Amygdala (tissue), 56 donors: Measurements from ENCODE around the gene ATP6V1F.

Source experiments
- DNase-seq, 56 donors: peaks; one replicate each; lab custom pipeline; 2025; lab: John Stamatoyannopoulos, UW

ATP6V1F gene

GRCh38 chr7:128867241-128867640 is 4.6 kb downstream of the ATP6V1F start:
- DNase-seq = no peak

DNA sequence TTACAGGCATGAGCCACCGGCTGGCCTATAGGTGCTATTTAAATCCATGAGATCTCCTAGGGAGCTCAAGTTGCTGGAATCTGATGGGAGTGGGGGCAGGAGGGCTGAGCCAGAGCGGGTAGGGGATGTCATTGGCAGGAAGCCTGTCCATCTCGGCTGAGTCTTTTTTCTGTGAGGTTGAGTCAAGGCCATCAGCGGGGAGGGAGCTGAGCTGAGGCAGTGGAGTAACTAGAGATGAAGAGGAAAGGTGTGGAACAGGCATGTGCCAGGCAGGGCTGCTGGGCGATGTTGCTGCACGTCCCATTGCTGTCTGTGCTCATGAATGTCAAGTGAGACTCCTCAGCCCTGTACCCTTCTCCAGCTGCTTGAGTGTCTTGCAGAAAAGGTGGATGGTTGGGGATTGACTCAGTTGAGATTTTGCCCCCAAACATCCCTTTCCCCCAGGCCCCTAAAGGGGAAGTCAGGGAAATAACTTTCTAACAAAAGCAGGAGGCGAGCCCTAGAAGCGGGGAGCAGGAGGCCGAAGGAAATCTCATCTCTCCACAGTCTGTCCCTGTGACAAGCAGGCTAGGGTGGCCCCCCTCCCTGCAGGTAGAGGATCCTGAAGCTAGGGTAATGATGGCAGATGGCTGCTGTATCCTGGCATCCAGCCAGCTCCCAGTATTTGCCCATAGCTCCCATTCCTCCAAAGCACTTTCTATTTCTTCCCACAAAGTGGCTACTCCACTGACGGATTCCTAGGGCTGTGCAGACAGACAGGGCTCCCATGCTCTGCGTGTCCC is 5.4 kb downstream of the ATP6V1F start:
- peak in 4 of 56 donors; percentile 6 to 29 (median 10) for DNase-seq

DNA sequence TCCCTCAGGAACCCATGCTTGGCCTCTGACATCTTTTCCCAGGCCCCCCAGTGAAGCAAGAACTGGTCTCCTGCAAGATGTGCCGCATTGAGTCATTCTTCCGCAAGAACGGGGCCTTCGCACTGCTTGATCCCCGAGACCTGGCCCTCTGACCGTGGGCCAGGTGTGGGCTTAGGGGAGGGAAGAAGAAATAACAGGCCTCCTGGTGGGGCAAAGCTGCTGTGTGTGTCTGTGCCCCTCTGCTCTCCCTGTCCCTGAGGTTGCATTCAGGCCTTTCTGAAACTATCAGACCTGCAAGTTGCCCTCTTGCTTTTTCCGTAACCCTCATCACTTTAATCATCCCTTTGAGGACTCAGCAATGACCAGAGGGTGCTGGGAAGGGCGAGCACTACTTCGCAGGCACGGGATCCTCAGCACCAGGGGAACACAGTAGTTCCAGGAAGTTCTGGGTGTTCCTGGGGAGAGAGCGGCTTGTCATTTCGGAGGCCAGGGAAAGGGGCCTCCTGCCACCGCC is 6.0 kb downstream of the ATP6V1F start:
- DNase-seq = no peak

DNA sequence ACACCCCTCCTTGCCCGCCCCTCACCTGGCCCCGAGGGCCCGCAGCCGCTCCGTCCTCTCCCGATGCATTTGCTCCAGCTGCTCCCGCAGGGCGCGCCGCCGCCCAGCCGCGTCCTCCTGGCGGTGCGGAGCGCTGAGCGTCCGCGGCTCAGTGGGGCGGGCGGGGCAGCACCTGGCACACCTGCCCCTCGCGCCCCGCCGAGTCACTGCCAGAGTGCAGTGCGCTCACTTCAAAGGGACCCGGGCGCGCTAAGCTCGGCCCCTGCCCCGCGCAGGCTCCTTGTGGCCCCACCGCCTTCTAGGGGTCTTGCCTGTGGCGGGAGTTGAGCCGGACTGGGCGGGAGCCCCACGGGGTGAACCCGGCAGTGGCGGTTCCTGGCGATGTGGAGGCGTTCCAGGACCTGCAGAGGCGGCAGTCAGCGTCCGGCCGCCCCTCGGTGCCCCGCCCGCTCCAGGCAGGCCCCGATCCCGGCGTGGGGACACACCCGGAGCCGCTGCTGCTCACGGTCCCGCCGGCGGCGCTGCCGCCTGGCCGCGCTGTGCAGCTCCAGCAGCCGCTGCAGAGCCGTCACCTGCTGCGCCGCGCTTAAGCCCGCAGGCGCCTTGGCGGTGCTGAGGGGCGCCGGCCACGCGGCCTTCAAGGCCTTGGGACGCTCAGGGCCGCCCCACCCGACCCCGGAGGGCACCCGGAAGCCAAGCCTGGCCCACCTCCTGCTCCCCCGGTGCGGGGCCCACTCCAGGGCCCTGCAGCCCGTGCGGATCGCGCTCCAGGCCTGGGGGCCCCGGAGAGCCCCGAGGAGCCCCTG is 6.7 kb downstream of the ATP6V1F start:
- DNase-seq = peak in 32 of 56 donors; percentile 6 to 55 (median 26)

- peak in 1 of 56 donors; percentile 14 for DNase-seq
Measured at GRCh38 chr7:128869944-128870285, 7.3 kb downstream of the ATP6V1F start.

GRCh38 chr7:128871050-128871449 is 8.4 kb downstream of the ATP6V1F start:
- no peak for DNase-seq

GRCh38 chr7:128872394-128872824 is 9.8 kb downstream of the ATP6V1F start:
- no peak for DNase-seq

DNA sequence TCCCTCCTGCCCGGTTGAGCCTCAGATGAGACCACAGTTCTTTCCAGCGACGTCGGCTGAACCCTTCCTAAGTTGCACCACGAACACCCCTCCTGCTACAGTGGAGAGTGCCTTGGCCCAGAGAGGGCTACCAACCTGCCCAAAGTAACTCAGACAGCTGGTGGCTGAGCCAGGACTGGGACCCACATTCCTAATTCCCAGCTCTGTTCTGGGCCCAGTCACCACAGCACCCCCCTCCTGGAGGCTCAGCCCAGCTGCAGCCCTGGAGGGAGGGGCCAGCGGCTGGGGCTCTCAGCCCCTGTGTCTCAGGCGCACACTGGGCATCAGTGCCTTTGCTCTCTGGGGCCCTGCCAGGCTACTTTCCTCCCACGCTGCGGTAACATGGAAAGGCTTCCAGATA is 10.6 kb downstream of the ATP6V1F start:
- peak in 3 of 56 donors; percentile 9 to 21 (median 11) for DNase-seq

DNA sequence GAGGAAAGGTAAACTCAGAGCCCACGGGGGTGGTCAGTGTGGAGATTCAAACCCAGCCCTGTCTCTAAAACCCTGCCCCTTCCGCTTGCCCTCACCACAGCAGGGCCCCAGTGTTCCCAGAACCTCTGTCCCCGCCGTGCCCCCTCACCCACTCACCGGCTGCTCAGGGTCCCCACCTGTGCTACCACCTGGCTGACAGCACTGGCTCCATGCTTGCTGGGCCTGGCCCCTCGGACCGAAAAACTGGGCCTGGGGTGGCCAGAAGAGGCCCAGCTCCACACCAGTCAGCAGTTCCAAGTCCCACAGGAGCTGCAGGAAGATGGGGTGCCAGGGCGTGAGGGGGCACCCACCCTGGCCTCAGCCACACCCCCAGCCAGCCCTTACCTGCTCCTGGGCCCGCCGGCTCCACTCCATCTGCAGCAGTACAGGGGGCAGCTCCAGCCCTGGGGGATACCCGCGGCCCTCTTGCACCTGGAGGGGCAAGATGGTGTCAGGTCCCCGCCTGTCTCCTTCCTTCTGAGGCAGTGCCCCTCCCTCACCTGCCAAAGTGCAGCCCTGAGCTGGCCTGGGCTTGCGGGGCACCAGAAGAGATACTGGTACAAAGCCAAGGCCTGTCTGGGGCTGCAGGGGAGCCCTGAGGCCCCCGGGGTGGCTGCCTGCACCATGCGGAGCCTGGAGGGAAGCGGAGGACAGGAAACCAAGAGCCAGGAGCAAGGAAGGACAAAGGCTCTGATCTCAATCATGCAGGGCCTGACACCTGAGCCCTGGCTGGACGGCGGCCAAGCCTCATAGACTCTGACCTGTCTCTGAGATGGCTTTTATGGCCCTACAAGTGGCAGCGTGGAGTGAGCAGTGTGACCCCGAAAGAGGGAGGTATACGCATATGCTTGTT is 11.7 kb downstream of the ATP6V1F start:
- DNase-seq = no peak

DNA sequence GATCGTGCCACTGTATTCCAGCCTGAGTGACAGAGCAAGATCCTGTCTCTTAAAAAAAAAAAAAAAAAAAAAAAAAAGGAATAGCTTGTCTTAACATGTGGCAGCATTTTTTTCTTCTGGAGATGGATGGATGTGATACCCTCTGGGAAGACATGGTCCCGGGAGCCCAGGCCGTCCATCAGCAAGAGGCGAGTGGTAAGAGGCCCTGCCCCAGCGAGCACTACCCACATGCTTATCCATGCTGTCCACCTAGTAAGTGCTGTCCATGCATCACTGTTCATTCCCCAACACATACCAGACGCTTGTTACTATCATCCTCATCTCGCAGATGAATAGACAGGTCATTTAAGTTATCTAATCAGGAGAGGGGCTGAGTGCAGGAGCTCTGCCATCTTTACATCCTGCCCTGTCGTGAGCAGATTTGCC is 12.9 kb downstream of the ATP6V1F start:
- no peak for DNase-seq

DNA sequence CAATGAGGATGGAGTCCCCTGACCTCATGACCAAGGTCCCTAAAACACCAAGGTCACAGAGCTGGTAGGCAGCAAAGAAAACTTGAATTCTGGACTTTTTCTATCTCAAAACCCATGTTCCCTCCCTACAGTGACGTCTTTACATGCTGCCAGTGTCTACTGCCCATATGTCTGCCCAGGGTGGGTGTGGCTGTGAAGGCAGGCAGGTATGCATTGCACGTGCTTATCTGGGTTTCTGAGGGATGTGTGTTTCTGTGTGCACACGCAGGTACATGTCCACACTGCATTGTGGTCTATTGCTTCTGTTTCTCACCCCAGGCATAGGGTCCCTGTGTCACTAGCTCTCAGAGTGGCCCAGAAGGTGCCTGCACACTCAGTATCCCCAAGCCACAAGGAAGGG is 13.5 kb downstream of the ATP6V1F start:
- DNase-seq = no peak

- DNase-seq = no peak
Measured at GRCh38 chr7:128876586-128876977, 13.9 kb downstream of the ATP6V1F start.

DNA sequence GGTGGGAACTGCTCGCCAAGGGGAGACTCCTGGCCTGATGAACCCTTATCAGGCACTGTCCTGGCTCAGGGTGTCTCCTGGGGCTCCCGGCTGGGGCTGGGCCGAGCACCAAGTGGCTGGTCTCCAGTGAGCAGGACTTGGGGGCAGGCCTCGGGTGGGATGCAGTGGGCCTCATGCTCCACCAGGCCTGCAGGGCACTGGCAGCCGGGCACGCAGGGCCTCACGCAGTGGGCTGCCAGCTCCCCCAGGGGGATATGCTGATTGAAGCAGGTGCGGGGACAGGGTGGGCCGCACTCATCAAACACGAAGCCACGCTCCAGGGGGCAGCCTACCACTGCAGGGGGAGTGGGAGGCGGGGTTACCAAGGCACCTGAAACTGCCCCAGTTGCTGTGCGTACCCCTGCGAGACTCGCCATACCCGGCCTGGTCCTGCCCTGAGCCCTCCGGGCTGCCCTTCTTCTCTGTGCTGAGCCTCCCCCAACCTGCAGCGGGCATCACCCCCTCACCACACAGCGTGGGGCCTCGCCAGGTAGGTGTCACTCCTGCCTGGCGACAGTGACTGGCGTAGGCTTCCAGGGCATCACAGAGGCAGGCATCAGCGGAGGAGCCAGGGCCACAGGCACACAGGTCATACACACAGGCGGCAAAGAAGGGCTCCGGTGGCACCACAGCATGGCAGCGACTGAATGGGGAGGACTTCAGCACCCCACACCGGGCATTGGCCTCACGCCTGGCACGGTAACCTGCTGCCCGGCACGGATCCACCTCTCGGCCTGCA is 14.5 kb downstream of the ATP6V1F start:
- no peak for DNase-seq

GRCh38 chr7:128877756-128878120 is 15.1 kb downstream of the ATP6V1F start:
- DNase-seq = no peak

DNA sequence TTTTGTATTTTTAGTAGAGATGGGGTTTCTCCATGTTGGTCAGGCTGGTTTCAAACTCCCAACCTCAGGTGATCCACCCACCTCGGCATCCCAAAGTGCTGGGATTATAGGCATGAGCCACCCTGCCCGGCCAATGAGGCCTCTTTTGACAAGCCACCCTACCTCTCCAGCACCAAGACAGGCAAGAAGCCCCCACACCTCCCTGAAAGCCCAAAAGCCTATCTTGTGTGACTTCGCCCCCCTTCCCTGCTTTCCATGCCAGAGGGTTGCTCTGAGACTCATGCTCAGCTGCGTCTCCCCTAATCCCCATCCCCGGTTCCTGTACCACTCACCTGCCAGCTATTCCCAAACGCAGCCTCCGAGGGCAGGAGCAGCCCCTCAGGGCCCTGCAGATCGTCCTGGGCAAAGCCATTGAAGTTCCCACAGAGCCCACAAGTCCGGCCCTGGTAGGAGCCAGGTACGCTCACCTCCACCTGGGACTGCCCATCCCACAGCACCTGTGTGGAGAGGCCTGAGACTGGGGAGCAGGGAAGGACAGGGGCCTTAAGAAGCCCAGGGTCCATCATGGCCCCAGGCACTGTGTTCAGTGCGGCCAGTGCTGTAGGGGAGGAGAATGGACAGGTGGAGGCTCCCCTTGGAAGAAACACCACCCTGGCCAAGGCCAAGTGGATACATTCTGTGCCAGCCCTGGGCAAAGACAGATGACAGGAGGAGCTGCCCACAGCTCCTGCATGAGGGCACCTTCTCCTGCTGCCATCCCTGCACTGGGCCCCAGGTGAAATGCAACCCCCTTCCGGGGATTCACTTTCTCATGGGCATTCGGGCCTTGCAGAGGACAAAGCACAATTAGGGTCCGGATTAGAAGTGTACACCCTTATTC is 15.8 kb downstream of the ATP6V1F start:
- DNase-seq = no peak

DNA sequence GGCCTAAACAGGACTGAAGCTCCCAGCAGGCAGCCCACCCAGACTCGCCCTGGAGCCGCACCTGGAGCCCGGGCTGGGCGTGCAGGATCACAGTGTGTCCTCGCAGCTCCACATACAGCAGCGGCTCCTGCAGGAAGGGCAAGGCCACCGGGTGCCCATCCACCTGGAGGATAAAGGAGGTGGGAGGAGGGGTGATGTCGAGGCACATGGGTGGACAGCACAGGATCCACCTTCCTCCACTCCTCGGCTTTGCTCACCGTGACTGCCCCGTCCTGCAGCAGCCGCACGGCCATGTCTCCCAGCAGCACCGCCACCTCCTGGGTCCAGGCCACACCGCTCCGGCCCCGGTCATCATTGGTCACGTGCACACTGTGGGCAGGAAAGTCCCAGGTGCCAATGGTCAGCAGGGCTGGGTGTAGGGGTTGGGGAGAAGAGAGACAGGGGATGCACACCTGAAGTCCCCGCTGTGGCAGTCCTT is 16.8 kb downstream of the ATP6V1F start:
- no peak for DNase-seq

DNA sequence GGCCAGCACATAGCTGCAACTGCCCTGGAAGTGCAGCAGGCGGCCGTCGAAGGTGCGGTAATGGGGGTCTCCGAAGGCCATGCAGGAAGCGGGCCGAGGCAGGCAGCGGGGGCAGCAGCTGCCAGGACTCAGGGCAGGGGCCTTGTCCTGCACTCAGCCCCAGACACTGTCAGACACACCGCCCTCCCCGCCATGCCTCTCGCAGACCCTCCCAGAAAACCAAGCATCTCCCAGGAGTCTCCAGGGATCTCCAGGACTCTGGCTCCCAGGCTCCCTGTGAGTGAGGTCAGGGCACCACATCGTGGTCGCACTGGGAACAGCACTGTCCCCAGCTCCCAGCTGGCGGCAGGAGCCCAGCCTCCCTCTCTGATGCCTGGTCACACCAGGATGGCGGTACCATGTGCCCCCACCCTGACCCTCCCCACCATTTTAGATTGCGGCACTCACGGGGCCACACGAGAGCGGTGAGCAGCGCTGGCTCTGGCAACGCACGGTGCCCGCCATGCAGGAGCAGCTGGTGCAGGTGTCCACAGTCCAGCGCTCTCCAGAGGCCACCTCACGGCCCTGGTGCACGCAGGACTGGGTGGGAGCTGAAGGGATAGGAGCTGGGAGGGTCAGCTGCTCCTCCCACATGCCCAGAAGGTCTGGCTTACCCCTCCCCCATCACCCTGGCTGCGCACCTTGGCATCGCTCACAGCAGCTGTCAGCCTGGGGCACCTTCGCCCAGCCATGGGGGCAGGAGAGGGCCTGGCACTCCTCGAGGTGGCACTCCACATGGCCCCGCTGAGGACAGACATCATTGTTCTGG is 17.5 kb downstream of the ATP6V1F start:
- peak in 49 of 56 donors; percentile 5 to 81 (median 49) for DNase-seq
